Stimulated activated CD8-positive, alpha-beta memory T cell treated with anti-CD3 and anti-CD28 coated beads, Interleukin-7, amount 100 ng/mL, for 48 hours (primary cell): ENCODE data around the gene CFAP73.
"Not testable (repeated sequence)": the region's sequence is repeated elsewhere in the genome, so short reads cannot be mapped to it uniquely, and the experiment has no call there.

ENCODE experiments used
- DNase-seq, 2 donors: peaks; one replicate each; pipeline ENCODE4 v3.0.0-alpha.2; 2020; ENCODE audit warnings: low read depth in 1 of 2; ENCODE audit errors: extremely low read depth in 1 of 2

Gene CFAP73

GRCh38 chr12:113149361-113150150 is at the start of gene CFAP73:
CFAP73 (plus strand) TSS chr12:113149724; CDS start chr12:113149858, 134 bp downstream.
- DNase-seq = no peak

GRCh38 chr12:113099764-113100163 is 49.8 kb upstream of the CFAP73 start:
- no peak for DNase-seq

GRCh38 chr12:113101751-113102150 is 47.8 kb upstream of the CFAP73 start:
- no peak for DNase-seq

GRCh38 chr12:113102811-113103210 is 46.7 kb upstream of the CFAP73 start:
- DNase-seq = no peak

GRCh38 chr12:113103756-113104450 is 45.6 kb upstream of the CFAP73 start:
- DNase-seq = peak in 1 of 2 donors; percentile 45

- no peak for DNase-seq
Measured at GRCh38 chr12:113104953-113105510, 44.5 kb upstream of the CFAP73 start.

GRCh38 chr12:113105606-113106271 is 43.8 kb upstream of the CFAP73 start:
- no peak for DNase-seq

- DNase-seq = no peak
Measured at GRCh38 chr12:113106361-113106760, 43.2 kb upstream of the CFAP73 start.

GRCh38 chr12:113108308-113108707 is 41.2 kb upstream of the CFAP73 start:
- no peak for DNase-seq

GRCh38 chr12:113109360-113109759 is 40.2 kb upstream of the CFAP73 start:
- no peak for DNase-seq

GRCh38 chr12:113109872-113110599 is 39.5 kb upstream of the CFAP73 start:
- no peak for DNase-seq

GRCh38 chr12:113111247-113111646 is 38.3 kb upstream of the CFAP73 start:
- DNase-seq = no peak

GRCh38 chr12:113112043-113112899 is 37.3 kb upstream of the CFAP73 start:
- no peak for DNase-seq

GRCh38 chr12:113113397-113113796 is 36.1 kb upstream of the CFAP73 start:
- no peak for DNase-seq

- no peak for DNase-seq
Measured at GRCh38 chr12:113114447-113115178, 34.9 kb upstream of the CFAP73 start.

GRCh38 chr12:113115455-113116126 is 33.9 kb upstream of the CFAP73 start:
- DNase-seq = no peak

- DNase-seq = no peak
Measured at GRCh38 chr12:113116875-113117274, 32.6 kb upstream of the CFAP73 start.

GRCh38 chr12:113117684-113118083 is 31.8 kb upstream of the CFAP73 start:
- not testable (repeated sequence) for DNase-seq

GRCh38 chr12:113118142-113118541 is 31.4 kb upstream of the CFAP73 start:
- no peak for DNase-seq
